Activated effector memory CD4-positive, alpha-beta T cell treated with Interleukin-2 at 50 U/mL for 16 hours (primary cell): ENCODE measurements around the gene AXIN1.
"Not testable (repeated sequence)": the region's sequence is repeated elsewhere in the genome, so short reads cannot be mapped to it uniquely, and the experiment has no call there.

Source experiments
- DNase-seq: peaks from one replicate; pipeline ENCODE4 v3.0.0-alpha.2; 2020

AXIN1 gene

GRCh38 chr16:381012-381788 lies 28.7 kb upstream of the AXIN1 start:
- DNase-seq: no peak

GRCh38 chr16:380762-381011 lies 28.2 kb upstream of the AXIN1 start:
- no peak for DNase-seq

- no peak for DNase-seq
These were observed 27.6 kb upstream of the AXIN1 start for GRCh38 chr16:379961-380761.

DNA sequence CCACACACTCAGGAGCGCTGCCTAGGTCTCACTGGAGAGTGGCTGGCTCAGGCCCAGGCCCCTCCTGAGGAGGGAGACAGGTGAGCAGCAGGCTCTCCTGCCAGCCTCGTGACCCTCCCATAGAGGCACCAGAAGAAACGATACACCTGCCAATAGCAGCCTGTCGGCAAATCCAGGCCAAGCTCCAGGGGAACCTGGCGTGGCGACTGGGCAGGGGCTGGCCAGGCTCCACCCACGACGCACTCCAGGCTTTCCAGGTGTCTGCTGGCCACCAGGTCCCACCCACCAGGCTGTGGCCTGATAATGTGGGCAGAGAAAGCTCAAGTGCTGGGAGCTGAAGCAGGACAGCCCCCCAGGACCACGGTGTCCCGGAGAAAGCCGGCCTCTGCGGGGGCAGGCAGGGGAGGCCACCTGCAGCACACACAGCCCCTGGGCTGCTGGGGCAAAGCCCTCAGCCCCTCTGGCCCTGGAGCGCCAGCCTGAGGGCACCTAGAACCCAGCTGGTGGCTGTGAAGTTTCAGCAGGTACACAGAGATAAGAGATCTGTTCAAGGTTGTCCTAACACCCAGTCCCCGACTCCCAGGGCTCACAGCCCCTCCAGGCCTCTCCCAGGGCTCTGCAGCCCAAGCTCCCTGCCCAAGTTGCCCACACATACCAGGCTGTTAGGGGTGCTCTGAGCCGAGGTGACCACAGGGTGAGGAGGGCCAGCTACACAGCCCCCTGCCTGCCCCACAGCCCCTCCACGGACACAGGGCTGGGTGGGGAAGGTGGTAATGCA lies 26.8 kb upstream of the AXIN1 start:
- no peak for DNase-seq

- no peak for DNase-seq
These were observed 26.3 kb upstream of the AXIN1 start for GRCh38 chr16:378821-379182.

DNA sequence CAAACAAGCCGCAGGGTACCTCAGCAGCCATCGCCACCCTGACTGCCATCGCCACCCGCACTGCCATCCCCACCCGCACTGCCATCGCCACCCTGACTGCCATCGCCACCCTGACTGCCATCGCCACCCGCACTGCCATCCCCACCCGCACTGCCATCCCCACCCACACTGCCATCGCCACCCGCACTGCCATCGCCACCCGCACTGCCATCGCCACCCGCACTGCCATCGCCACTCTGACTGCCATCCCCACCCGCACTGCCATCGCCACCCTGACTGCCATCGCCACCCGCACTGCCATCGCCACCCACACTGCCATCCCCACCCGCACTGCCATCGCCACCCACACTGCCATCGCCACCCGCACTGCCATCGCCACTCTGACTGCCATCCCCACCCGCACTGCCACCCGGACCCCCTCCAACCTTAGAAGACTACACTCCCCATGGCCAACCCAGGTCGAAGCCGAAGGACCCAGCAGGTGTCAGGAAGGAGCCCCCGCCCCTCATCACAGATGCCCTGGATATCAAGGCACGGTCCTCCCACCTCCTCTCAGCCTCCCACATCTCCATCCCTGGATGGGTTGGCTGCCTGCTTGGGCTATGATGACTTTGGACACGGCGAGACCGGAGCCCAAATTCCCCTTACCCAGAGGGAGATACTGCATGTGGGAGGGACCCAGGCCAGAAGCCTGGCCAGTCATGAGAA lies 25.7 kb upstream of the AXIN1 start:
- not testable (repeated sequence) for DNase-seq

GRCh38 chr16:377419-377951 lies 25.0 kb upstream of the AXIN1 start:
- no peak for DNase-seq

DNA sequence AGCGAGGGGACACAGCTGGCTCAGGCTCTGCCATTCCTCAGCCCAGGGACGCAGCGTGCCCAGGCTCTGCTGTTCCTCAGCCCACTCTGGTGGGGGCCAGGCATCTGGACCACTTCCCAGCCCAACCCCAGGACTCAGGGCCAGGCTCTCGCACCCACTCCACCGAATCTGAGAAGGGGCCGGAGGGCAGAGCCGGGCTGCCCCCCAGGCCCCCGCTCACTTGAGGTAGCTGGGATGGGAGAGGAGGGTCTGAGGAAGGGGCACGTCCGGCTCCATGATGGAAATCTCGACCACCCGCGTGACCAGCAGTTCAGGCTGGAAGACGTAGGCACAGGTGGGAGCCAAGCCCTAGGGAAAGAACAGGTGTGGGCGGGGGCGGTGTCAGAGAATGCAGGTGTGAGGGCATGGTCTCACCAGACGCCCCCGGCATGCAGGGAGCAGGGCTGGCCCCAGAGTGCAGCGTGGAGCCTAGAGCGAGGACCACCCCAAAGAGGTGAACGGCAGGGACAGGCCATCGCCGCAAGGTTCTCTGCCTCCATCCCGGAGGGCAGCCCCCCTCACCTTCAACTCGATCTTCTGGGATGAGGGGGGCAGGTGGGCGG lies 24.4 kb upstream of the AXIN1 start:
- DNase-seq: no peak

- no peak for DNase-seq
These were observed 23.6 kb upstream of the AXIN1 start for GRCh38 chr16:375927-376816.

DNA sequence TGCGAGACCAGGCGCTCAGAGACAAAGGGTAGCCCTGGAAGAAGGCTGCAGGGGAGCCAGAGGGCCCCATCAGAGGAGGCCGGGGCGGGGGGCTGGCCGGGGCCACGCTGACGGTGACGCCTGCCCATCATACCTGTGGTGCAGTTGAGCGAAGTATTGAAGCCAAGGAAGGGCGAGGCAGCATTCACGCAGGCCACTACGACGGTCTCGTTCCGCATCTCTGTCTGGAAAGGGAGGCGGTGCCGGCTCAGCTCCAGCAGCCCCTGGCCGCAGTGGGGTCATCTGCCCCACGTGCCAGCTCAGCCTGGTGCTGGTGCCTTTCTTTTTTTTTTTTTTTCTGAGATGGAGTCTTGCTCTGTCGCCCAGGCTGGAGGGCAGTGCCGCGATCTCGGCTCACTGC lies 22.7 kb upstream of the AXIN1 start:
- DNase-seq: no peak

- DNase-seq: no peak
These were observed 22.0 kb upstream of the AXIN1 start for GRCh38 chr16:374616-374926.

DNA sequence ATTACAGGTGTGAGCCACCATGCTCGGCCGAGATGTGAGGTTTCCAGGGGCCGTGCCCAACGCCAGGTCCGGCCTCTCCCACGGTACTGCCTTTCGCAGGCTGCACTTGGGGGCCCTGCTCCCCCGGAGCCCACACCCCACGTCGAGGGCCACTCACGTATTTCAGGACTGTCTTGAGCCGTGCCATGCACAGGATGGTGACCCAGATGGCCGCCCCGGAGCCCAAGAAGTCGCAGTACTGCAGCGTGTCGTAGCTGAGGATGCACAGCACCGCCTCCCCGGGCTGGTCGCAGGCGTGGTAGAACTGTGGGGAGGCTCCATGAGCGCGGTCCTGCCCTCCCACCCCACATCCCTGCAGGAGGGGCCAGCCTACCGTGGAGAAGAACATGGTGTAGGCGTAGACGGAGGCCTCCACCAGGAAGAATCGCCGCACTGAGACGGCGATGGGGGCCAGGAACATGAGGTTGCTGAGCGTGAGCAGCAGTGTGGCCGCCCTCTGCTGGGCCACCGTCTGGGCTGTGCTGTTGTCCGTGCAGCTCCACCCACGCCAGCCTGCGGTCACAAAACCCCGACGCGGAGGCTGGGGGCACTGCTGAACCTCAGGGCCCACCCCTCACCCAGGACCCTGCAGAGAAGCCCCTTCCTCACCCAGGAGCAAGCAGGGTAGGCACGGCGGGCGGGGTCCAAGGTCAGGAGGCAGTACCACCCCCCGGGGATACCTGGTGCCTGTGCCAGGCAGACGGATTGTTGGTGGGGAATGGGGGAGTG lies 21.5 kb upstream of the AXIN1 start:
- DNase-seq: no peak

GRCh38 chr16:373020-373598 lies 20.6 kb upstream of the AXIN1 start:
- DNase-seq: no peak

DNA sequence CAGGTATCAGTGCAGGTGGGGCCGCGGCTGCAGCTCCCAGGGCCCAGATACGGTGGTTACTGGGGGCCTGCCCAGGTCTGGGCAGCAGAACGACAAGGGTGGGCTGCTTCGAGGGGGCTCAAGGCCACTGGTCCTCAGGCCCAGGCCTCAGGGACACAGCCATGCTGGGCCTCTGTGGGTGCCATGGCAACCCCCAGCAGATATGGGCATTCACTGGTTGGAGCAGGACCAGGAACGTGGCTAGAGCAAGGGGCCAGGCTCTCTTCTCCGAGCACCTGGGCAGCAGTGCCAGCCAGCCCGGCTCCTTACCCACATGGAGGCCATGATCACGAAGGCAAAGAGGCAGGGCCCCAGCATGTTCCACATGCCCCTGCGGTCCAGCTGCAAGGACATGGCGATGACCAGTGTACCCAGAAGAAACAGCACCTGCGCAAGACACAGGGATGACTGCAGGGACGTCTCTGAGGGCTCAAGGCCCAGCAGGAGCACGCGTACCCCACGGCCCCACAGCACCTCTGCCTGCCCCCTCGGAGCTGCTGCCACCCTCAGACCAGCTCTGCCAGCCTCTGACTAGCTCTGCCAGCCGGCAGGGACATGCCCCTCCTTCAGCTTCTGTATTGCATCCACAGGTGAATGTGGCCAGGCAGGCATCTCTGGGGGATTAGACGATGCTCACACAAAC lies 19.9 kb upstream of the AXIN1 start:
- DNase-seq: no peak

GRCh38 chr16:371515-372301 lies 19.2 kb upstream of the AXIN1 start:
- no peak for DNase-seq

GRCh38 chr16:370979-371514 lies 18.5 kb upstream of the AXIN1 start:
- no peak for DNase-seq

DNA sequence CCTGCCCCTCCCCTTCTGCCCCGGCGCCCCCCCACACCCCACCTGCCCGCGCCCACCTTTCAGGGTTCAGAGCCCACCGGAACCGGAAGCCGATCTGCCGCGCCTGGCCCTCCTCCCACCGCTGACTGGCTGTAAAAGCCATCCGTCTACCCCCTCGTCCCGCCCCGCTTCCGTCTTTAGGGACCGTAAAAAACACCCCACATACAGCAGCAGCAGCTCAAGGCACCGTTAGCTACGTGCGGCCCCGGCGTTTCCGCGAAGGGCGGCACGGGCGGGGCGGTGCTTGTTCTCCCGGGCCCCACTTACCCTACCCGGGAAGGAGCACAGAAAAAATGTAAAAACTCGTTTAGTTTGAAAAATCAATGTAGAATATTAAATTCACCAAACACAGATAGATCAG lies 17.9 kb upstream of the AXIN1 start, which contains the start of gene MRPL28:
MRPL28 (minus strand) TSS at position 96 of the 400 bp plus-strand sequence. CDS start 320 bp downstream, outside the sequence.
- DNase-seq: peak; percentile 90

GRCh38 chr16:369866-370436 lies 17.4 kb upstream of the AXIN1 start:
- DNase-seq: no peak
